GM21737 (cell line): ENCODE results near the gene ARHGEF2.

Experiments used
- ATAC-seq: cut with Tn5 transposase; IDR thresholded peaks from one replicate; pipeline ENCODE4 v1.9.1; 2021; ENCODE audit warnings: mild to moderate bottlenecking, moderate library complexity; ENCODE audit not compliant: unreplicated experiment

ARHGEF2 gene

GRCh38 chr1:155913969-155914757 is 64.2 kb downstream of the ARHGEF2 start:
- no peak for ATAC-seq

GRCh38 chr1:155912056-155912536 is 66.3 kb downstream of the ARHGEF2 start:
- no peak for ATAC-seq

- peak; percentile 85 for ATAC-seq
Measured at GRCh38 chr1:155911156-155912055, 66.9 kb downstream of the ARHGEF2 start, which contains the start of gene RIT1. Gene RIT1, minus strand, starts transcription at chr1:155911349. Its CDS starts 588 bp downstream, at chr1:155910761.

GRCh38 chr1:155910621-155911121 is 67.7 kb downstream of the ARHGEF2 start:
- ATAC-seq = no peak

- ATAC-seq = no peak
Measured at GRCh38 chr1:155909894-155910293, 68.5 kb downstream of the ARHGEF2 start.

- ATAC-seq = no peak
Measured at GRCh38 chr1:155904261-155904660, 74.1 kb downstream of the ARHGEF2 start.

- ATAC-seq = no peak
Measured at GRCh38 chr1:155900161-155900560, 78.2 kb downstream of the ARHGEF2 start.

- ATAC-seq = no peak
Measured at GRCh38 chr1:155899683-155900082, 78.7 kb downstream of the ARHGEF2 start.

GRCh38 chr1:155898888-155899287 is 79.5 kb downstream of the ARHGEF2 start:
- no peak for ATAC-seq

GRCh38 chr1:155897746-155898145 is 80.6 kb downstream of the ARHGEF2 start:
- no peak for ATAC-seq
